Sigmoid colon (tissue), 4 donors: ENCODE data around the gene FAM162A.

Source experiments
- EP300 ChIP-seq, 4 donors: sonication (generic); formaldehyde crosslinking; IDR thresholded peaks; one replicate each; pipeline ENCODE4 v1.6.1; 2017; ENCODE audit warnings: antibody characterized with exemption in 4 of 4
- POLR2A ChIP-seq, 2 donors: fragments of 450-650 bp; IDR thresholded peaks; one replicate each; pipeline ENCODE4 v1.6.1; 2016; ENCODE audit warnings: antibody characterized with exemption in 2 of 2, mild to moderate bottlenecking in 2 of 2, moderate library complexity in 2 of 2
- POLR2AphosphoS5 ChIP-seq, 4 donors: sonication (generic); formaldehyde crosslinking; IDR thresholded peaks; one replicate each; pipeline ENCODE4 v1.6.1; 2017; ENCODE audit warnings: antibody characterized with exemption in 4 of 4
- TF ChIP-seq, protein P1 (sequence below), 4 experiments: fragments of 450-650 bp in 3 of 4; fragments of 200-600 bp in 1 of 4; IDR thresholded peaks; one replicate each; pipeline ENCODE4 v1.5.1; 2016 to 2019; ENCODE audit warnings: antibody characterized with exemption in 4 of 4, mild to moderate bottlenecking in 3 of 4, moderate library complexity in 2 of 4

DNA sequence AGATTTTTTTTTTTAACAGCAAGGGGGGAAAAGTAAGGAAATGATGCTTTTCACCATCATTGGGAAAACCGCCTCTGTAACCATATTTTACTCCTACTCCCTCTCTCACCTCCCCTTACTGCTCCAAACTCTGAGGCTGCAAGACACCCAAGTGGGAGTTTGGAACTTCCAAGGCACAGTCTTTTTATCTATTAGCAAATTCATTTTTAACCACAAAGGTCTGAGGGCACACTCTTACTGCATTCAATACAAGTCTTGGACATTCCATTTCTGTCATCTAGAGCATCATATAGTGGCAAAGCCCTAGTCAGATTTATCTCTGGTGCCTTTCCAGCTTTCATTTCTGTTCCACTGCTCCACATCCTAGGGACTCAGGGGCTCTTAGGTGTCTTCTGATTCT lies 13.2 kb downstream of the FAM162A start:
- TF ChIP-seq EP300 (IDR thresholded peaks at IDR 0.05), result no peak
- no peak for TF ChIP-seq POLR2A (IDR thresholded peaks at IDR 0.05)
- TF ChIP-seq, protein P1, sequence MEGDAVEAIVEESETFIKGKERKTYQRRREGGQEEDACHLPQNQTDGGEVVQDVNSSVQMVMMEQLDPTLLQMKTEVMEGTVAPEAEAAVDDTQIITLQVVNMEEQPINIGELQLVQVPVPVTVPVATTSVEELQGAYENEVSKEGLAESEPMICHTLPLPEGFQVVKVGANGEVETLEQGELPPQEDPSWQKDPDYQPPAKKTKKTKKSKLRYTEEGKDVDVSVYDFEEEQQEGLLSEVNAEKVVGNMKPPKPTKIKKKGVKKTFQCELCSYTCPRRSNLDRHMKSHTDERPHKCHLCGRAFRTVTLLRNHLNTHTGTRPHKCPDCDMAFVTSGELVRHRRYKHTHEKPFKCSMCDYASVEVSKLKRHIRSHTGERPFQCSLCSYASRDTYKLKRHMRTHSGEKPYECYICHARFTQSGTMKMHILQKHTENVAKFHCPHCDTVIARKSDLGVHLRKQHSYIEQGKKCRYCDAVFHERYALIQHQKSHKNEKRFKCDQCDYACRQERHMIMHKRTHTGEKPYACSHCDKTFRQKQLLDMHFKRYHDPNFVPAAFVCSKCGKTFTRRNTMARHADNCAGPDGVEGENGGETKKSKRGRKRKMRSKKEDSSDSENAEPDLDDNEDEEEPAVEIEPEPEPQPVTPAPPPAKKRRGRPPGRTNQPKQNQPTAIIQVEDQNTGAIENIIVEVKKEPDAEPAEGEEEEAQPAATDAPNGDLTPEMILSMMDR (IDR thresholded peaks at IDR 0.05), result no peak
- TF ChIP-seq POLR2AphosphoS5 (IDR thresholded peaks at IDR 0.05), result no peak
